Muscle layer of duodenum (tissue), 2 donors: ENCODE data around the gene RAMP2.

Source experiments
- H3K27ac ChIP-seq: one replicate; pipeline ENCODE4 v1.7.0; 2013; ENCODE audit warnings: mild to moderate bottlenecking, low read length
- H3K27me3 ChIP-seq: one replicate; pipeline ENCODE4 v1.7.0; 2013; ENCODE audit warnings: low read depth, mild to moderate bottlenecking, control low read depth, low read length
- H3K36me3 ChIP-seq, 2 donors: one replicate each; pipeline ENCODE4 v1.7.0; 2013; ENCODE audit warnings: low read length in 2 of 2, control low read depth in 1 of 2, mild to moderate bottlenecking in 1 of 2; ENCODE audit not compliant: insufficient read depth in 2 of 2, control insufficient read depth in 1 of 2
- H3K4me1 ChIP-seq, 2 donors: one replicate each; pipeline ENCODE4 v1.7.0; 2013; ENCODE audit warnings: low read length in 2 of 2, mild to moderate bottlenecking in 2 of 2, control low read depth in 1 of 2, moderate library complexity in 1 of 2; ENCODE audit not compliant: insufficient read depth in 2 of 2, control insufficient read depth in 1 of 2
- H3K4me3 ChIP-seq, 2 donors: one replicate each; pipeline ENCODE4 v1.7.0; 2013; ENCODE audit warnings: low read length in 2 of 2, low read depth in 1 of 2, mild to moderate bottlenecking in 1 of 2
- H3K9me3 ChIP-seq, 2 donors: one replicate each; pipeline ENCODE4 v1.7.0; 2013; ENCODE audit warnings: low read length in 2 of 2, control low read depth in 1 of 2, mild to moderate bottlenecking in 1 of 2; ENCODE audit not compliant: control insufficient read depth in 1 of 2
- donor health status: healthy.

The RAMP2 gene

GRCh38 chr17:42773290-42774035 is 12.4 kb downstream of the RAMP2 start, which contains the start of gene VPS25:
VPS25 (plus strand) TSS chr17:42773449; CDS start chr17:42773476, 27 bp downstream.
- H3K27me3 ChIP-seq, result no peaks in the 10 kb centered on the region
- H3K27ac ChIP-seq, result peak within 1 kb of the TSS; percentile 87
- peaks cover 19 to 28% of the 10 kb centered on the region in 2 donors for H3K36me3 ChIP-seq
- no peaks in the 10 kb centered on the region for H3K9me3 ChIP-seq
- peaks cover 4 to 10% of the 10 kb centered on the region in 2 donors for H3K4me1 ChIP-seq
- peak within 1 kb of the TSS; percentile 97 to 98 for H3K4me3 ChIP-seq

GRCh38 chr17:42774066-42774745 is 13.2 kb downstream of the RAMP2 start:
- Histone ChIP-seq H3K4me3 (peak overlapping the region; percentile 97 to 98), H3K27ac (peak overlapping the region; percentile 87), H3K36me3 (peaks cover 27 to 36% of the 10 kb centered on the region in 2 donors)

GRCh38 chr17:42775534-42776098 is 14.6 kb downstream of the RAMP2 start:
- peaks cover 29 to 43% of the 10 kb centered on the region in 2 donors for H3K36me3 ChIP-seq
- H3K4me1 ChIP-seq, result peaks cover 4 to 17% of the 10 kb centered on the region in 2 donors
- H3K27ac ChIP-seq, result no peak overlapping the region
- no peaks in the 10 kb centered on the region for H3K9me3 ChIP-seq
- H3K4me3 ChIP-seq, result no peak overlapping the region
- H3K27me3 ChIP-seq, result no peaks in the 10 kb centered on the region

More at GRCh38 chr17:42774066-42774745, 13.2 kb downstream of the RAMP2 start:
- peaks cover 4 to 10% of the 10 kb centered on the region in 2 donors for H3K4me1 ChIP-seq
- no peaks in the 10 kb centered on the region for H3K9me3 ChIP-seq
- no peaks in the 10 kb centered on the region for H3K27me3 ChIP-seq

- Histone ChIP-seq H3K36me3 (peaks cover 29 to 40% of the 10 kb centered on the region in 2 donors), H3K27ac (no peak overlapping the region), H3K27me3 (peaks cover 25% of the 10 kb centered on the region), H3K4me1 (peaks cover 4 to 31% of the 10 kb centered on the region in 2 donors), H3K9me3 (no peaks in the 10 kb centered on the region), H3K4me3 (no peak overlapping the region)
These were observed 17.5 kb downstream of the RAMP2 start for GRCh38 chr17:42778570-42778969.

GRCh38 chr17:42779304-42779935 is 18.4 kb downstream of the RAMP2 start:
- H3K27me3 ChIP-seq, result peaks cover 34% of the 10 kb centered on the region
- H3K4me1 ChIP-seq, result peaks cover 0 to 30% of the 10 kb centered on the region in 2 donors
- no peaks in the 10 kb centered on the region for H3K9me3 ChIP-seq
- H3K36me3 ChIP-seq, result peaks cover 29 to 37% of the 10 kb centered on the region in 2 donors
- H3K27ac ChIP-seq, result no peak overlapping the region
- no peak overlapping the region for H3K4me3 ChIP-seq

- Histone ChIP-seq H3K36me3 (peaks cover 29 to 34% of the 10 kb centered on the region in 2 donors), H3K27ac (no peak within 1 kb of the TSS), H3K27me3 (peaks cover 41% of the 10 kb centered on the region), H3K4me1 (peaks cover 0 to 36% of the 10 kb centered on the region in 2 donors), H3K9me3 (no peaks in the 10 kb centered on the region), H3K4me3 (peak within 1 kb of the TSS; percentile 37 to 53)
These were observed 19.2 kb downstream of the RAMP2 start, which contains the start of gene WNK4 for GRCh38 chr17:42779936-42780850. WNK4 (plus strand) TSS chr17:42780610; CDS start chr17:42780699, 89 bp downstream.

GRCh38 chr17:42780851-42781638 is 20.0 kb downstream of the RAMP2 start:
- no peaks in the 10 kb centered on the region for H3K9me3 ChIP-seq
- H3K27ac ChIP-seq, result no peak overlapping the region
- peaks cover 0 to 38% of the 10 kb centered on the region in 2 donors for H3K4me1 ChIP-seq
- peaks cover 21 to 26% of the 10 kb centered on the region in 2 donors for H3K36me3 ChIP-seq
- peak overlapping the region; percentile 37 to 53 for H3K4me3 ChIP-seq
- H3K27me3 ChIP-seq, result peaks cover 49% of the 10 kb centered on the region

GRCh38 chr17:42781639-42782165 is 20.7 kb downstream of the RAMP2 start:
- peak overlapping the region in 1 of 2 donors; percentile 11 for H3K4me3 ChIP-seq
- H3K27me3 ChIP-seq, result peaks cover 51% of the 10 kb centered on the region

GRCh38 chr17:42782166-42783061 is 21.4 kb downstream of the RAMP2 start:
- no peaks in the 10 kb centered on the region for H3K9me3 ChIP-seq
- peaks cover 51% of the 10 kb centered on the region for H3K27me3 ChIP-seq
- no peak overlapping the region for H3K27ac ChIP-seq
- no peak overlapping the region for H3K4me3 ChIP-seq
- H3K36me3 ChIP-seq, result peaks cover 19 to 25% of the 10 kb centered on the region in 2 donors
- peaks cover 0 to 38% of the 10 kb centered on the region in 2 donors for H3K4me1 ChIP-seq

More at GRCh38 chr17:42781639-42782165, 20.7 kb downstream of the RAMP2 start:
- Histone ChIP-seq H3K9me3 (no peaks in the 10 kb centered on the region), H3K36me3 (peaks cover 20 to 26% of the 10 kb centered on the region in 2 donors), H3K4me1 (peaks cover 0 to 38% of the 10 kb centered on the region in 2 donors), H3K27ac (no peak overlapping the region)
